HFFc6 (cell line): ENCODE measurements around the gene LCE1B. TPM values are rescaled to one million over a fixed set of nuclear protein-coding genes. Genes with fewer than 3 reads are reported as not detected.

ENCODE experiments used
- DNase-seq: peaks from one replicate; pipeline ENCODE4 v3.0.0-alpha.2; 2018
- H3K27ac Mint-ChIP-seq: 2 replicates; pipeline ENCODE4 v1.8.0; 2020; ENCODE audit warnings: mild to moderate bottlenecking, mixed read lengths
- H3K27me3 Mint-ChIP-seq: 2 replicates; pipeline ENCODE4 v1.8.0; 2021; ENCODE audit warnings: mild to moderate bottlenecking, moderate library complexity, mixed read lengths; ENCODE audit not compliant: insufficient read depth
- H3K36me3 Mint-ChIP-seq: 2 replicates; pipeline ENCODE4 v1.8.0; 2021; ENCODE audit warnings: low read depth, mixed read lengths
- H3K4me1 Mint-ChIP-seq: 2 replicates; pipeline ENCODE4 v1.8.0; 2020; ENCODE audit warnings: low read depth, mixed read lengths
- H3K4me3 Mint-ChIP-seq: 2 replicates; pipeline ENCODE4 v1.8.0; 2020; ENCODE audit warnings: mild to moderate bottlenecking, moderate library complexity, mixed read lengths
- H3K9me3 Mint-ChIP-seq: 2 replicates; pipeline ENCODE4 v1.8.0; 2020; ENCODE audit warnings: mild to moderate bottlenecking, mixed read lengths
- CTCF ChIP-seq: fragments of 200-600 bp; sonication (generic); IDR thresholded peaks from 2 replicates; pipeline ENCODE4 v1.5.0; 2021; ENCODE audit warnings: antibody characterized with exemption, mild to moderate bottlenecking
- total RNA-seq, 6 experiments: library from RNA; stranded (reverse); fragmentation: NEBNext Ultra II Directional; extraction: Animal tissue kit (Norgen Biotek cat#: 25700); gene quantifications; 2 replicates in 1 of 6; 3 replicates in 5 of 6; pipeline ENCODE4 v1.2.3, GENCODE V29; 2021

LCE1B gene
- total RNA-seq, 6 experiments from 2014 or later: not detected

- Mint-ChIP-seq H3K4me3 (no peak overlapping the region), H3K27me3 (peaks cover 4% of the 10 kb centered on the region; the same call in 1 of the 2 replicates), H3K4me1 (no peaks in the 10 kb centered on the region), H3K27ac (no peak overlapping the region), H3K36me3 (peaks cover 3% of the 10 kb centered on the region; the same call in 1 of the 2 replicates), H3K9me3 (peaks cover 16% of the 10 kb centered on the region)
- TF ChIP-seq CTCF: no peak
- DNase-seq: no peak
Measured at GRCh38 chr1:152801333-152801732, 10.4 kb upstream of the LCE1B start.

GRCh38 chr1:152806576-152806975 lies 5.2 kb upstream of the LCE1B start, which contains the start of gene LCE1C:
Gene LCE1C (minus strand): TSS chr1:152806651. CDS start chr1:152805478, 1,173 bp downstream.
- Mint-ChIP-seq H3K4me3 (no peak within 1 kb of the TSS), H3K9me3 (peaks cover 6% of the 10 kb centered on the region), H3K27me3 (peaks cover 1% of the 10 kb centered on the region; the same call in 1 of the 2 replicates), H3K27ac (no peak within 1 kb of the TSS), H3K36me3 (no peaks in the 10 kb centered on the region), H3K4me1 (no peaks in the 10 kb centered on the region)
- no peak for TF ChIP-seq CTCF
- no peak for DNase-seq

DNA sequence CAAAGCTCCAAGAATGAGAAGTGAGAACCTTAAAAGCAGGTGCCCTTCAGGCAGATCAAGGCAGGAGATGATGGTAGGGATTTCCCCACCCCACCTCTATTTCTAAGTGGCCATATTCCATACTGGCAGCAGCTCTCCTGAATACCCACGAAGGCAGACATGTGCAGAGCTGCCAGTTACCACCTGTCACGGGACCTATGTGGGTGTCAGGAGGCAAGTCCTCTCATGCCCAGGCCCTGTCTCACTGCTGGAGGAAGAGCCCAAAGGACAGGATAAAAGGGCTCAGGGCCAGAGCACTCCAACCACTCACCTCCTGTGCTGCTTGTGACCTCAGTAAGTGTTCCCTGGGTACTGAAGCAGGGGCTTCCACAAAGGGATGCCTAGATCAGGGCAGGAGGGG lies 721 bp upstream of the LCE1B start:
- Mint-ChIP-seq H3K9me3 (no peaks in the 10 kb centered on the region; the same call in 1 of the 2 replicates), H3K27ac (no peak overlapping the region), H3K36me3 (no peaks in the 10 kb centered on the region), H3K27me3 (peaks cover 1% of the 10 kb centered on the region; the same call in 1 of the 2 replicates), H3K4me1 (no peaks in the 10 kb centered on the region), H3K4me3 (no peak overlapping the region)
- no peak for TF ChIP-seq CTCF
- DNase-seq: no peak

- no peak for TF ChIP-seq CTCF
- no peak overlapping the region for H3K4me3 Mint-ChIP-seq
- no peaks in the 10 kb centered on the region for H3K4me1 Mint-ChIP-seq
- DNase-seq: no peak
- H3K27ac Mint-ChIP-seq: no peak overlapping the region
- peaks cover 5% of the 10 kb centered on the region for H3K27me3 Mint-ChIP-seq
- no peaks in the 10 kb centered on the region for H3K36me3 Mint-ChIP-seq
- H3K9me3 Mint-ChIP-seq: peaks cover 14% of the 10 kb centered on the region
Measured at GRCh38 chr1:152817309-152817708, 5.5 kb downstream of the LCE1B start.

GRCh38 chr1:152823294-152823693 lies 11.5 kb downstream of the LCE1B start:
- no peak overlapping the region for H3K27ac Mint-ChIP-seq
- no peak for TF ChIP-seq CTCF
- peaks cover 20% of the 10 kb centered on the region for H3K9me3 Mint-ChIP-seq
- no peak overlapping the region for H3K4me3 Mint-ChIP-seq
- H3K4me1 Mint-ChIP-seq: no peaks in the 10 kb centered on the region
- no peak for DNase-seq
- H3K36me3 Mint-ChIP-seq: no peaks in the 10 kb centered on the region
- H3K27me3 Mint-ChIP-seq: peaks cover 4% of the 10 kb centered on the region

DNA sequence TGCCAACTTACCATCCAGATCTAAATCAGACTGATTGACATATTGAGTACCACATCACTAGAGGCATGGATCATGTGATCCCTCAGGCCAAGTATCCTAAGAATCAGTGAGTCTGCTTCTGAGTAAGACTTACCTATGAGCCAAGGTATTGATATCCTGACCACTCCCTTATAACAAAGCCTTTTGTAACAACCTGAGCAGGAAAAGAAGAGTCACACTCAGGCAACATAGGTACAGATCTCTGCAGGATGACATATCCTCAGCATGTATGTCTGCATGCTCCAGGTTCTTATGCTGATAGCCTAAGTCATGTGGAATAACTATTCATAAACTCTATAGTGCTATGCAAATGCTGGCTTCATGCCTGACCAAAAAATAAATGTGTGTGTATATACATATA lies 13.2 kb downstream of the LCE1B start:
- Mint-ChIP-seq H3K27me3 (peaks cover 3% of the 10 kb centered on the region; the same call in 1 of the 2 replicates), H3K36me3 (no peaks in the 10 kb centered on the region), H3K4me1 (no peaks in the 10 kb centered on the region), H3K27ac (no peak overlapping the region), H3K9me3 (peaks cover 19% of the 10 kb centered on the region), H3K4me3 (no peak overlapping the region)
- TF ChIP-seq CTCF: no peak
- DNase-seq: no peak
